PC-9 (cell line): ENCODE data around the gene GBX2. TPM values are rescaled to one million over a fixed set of nuclear protein-coding genes. Genes with fewer than 3 reads are reported as not detected.

Source experiments
- BruUV-seq: library from RNA; stranded (reverse); fragments of 400-500 nt; replicated peaks from 2 replicates; lab custom pipeline; 2021; lab: Mats Ljungman, UMichigan
- CTCF ChIA-PET: fragments of 300-600 bp; sonication (Branson Sonifier 250); formaldehyde crosslinking; loops from one replicate; lab custom pipeline; 2022; ENCODE audit warnings: antibody characterized with exemption; lab: Charles Lee
- POLR2A ChIA-PET: fragments of 300-600 bp; sonication (Branson Sonifier 250); formaldehyde crosslinking; loops from one replicate; lab custom pipeline; 2022; ENCODE audit warnings: antibody characterized with exemption; ENCODE audit not compliant: unreplicated experiment; lab: Charles Lee
- DNase-seq, 2 experiments: peaks; one replicate each; pipeline versions ENCODE4 v3.0.0 to v3.0.0-alpha.2; 2015 to 2022; ENCODE audit warnings: mixed read lengths in 1 of 2
- H2AFZ ChIP-seq: fragments of 200-600 bp; sonication (generic); 2 replicates; pipeline ENCODE4 v1.8.1; 2017; ENCODE audit warnings: antibody characterized with exemption
- H3F3A ChIP-seq: fragments of 200-600 bp; sonication (generic); 2 replicates; pipeline ENCODE4 v1.8.1; 2017; ENCODE audit warnings: antibody characterized with exemption, mild to moderate bottlenecking, low read depth; ENCODE audit not compliant: insufficient read depth
- H3K27ac ChIP-seq: fragments of 200-600 bp; sonication (generic); 2 replicates; pipeline ENCODE4 v1.6.1; 2016; ENCODE audit warnings: mixed run types
- H3K27me3 ChIP-seq: fragments of 200-600 bp; sonication (generic); 2 replicates; pipeline ENCODE4 v1.6.1; 2016; ENCODE audit warnings: low read depth, mixed run types; ENCODE audit not compliant: insufficient read depth
- H3K36me3 ChIP-seq: fragments of 200-600 bp; sonication (generic); 2 replicates; pipeline ENCODE4 v1.6.1; 2016; ENCODE audit warnings: low read depth, mixed run types
- H3K4me1 ChIP-seq: fragments of 200-600 bp; sonication (generic); replicated peaks from 2 replicates; pipeline ENCODE4 v1.6.1; 2016; ENCODE audit warnings: mixed run types; ENCODE audit not compliant: insufficient read depth
- H3K4me2 ChIP-seq: fragments of 200-600 bp; sonication (generic); 2 replicates; pipeline ENCODE4 v1.6.1; 2017; ENCODE audit warnings: mixed run types
- H3K4me3 ChIP-seq: fragments of 200-600 bp; sonication (generic); 2 replicates; pipeline ENCODE4 v1.6.1; 2016; ENCODE audit warnings: mixed run types
- H3K79me2 ChIP-seq: fragments of 200-600 bp; sonication (generic); 2 replicates; pipeline ENCODE4 v1.6.1; 2017; ENCODE audit warnings: low read depth, mixed run types
- H3K9me2 ChIP-seq: fragments of 200-600 bp; sonication (generic); 2 replicates; pipeline ENCODE4 v1.8.1; 2017; ENCODE audit warnings: mild to moderate bottlenecking; ENCODE audit not compliant: insufficient read depth
- H3K9me3 ChIP-seq: fragments of 200-600 bp; sonication (generic); 2 replicates; pipeline ENCODE4 v1.8.1; 2016; ENCODE audit warnings: low read depth; ENCODE audit not compliant: insufficient read depth
- H4K20me1 ChIP-seq: fragments of 200-600 bp; sonication (generic); 2 replicates; pipeline ENCODE4 v1.8.1; 2017; ENCODE audit not compliant: insufficient read depth
- CTCF ChIP-seq: fragments of 200-600 bp; sonication (generic); conservative IDR thresholded peaks from 2 replicates; pipeline ENCODE4 v1.6.1; 2017; ENCODE audit warnings: mixed run types, antibody characterized with exemption, mild to moderate bottlenecking, moderate library complexity
- EZH2 ChIP-seq: fragments of 200-600 bp; sonication (generic); IDR thresholded peaks from 2 replicates; pipeline ENCODE4 v1.8.0; 2017; ENCODE audit warnings: antibody characterized with exemption, low read depth
- intact Hi-C: fragments of 100-400 bp; cut with micrococcal nuclease; formaldehyde crosslinking; loops from one replicate; pipeline ENCODE4 v1.10.0; 2022; ENCODE audit not compliant: unreplicated experiment
- total RNA-seq: library from RNA; stranded (reverse); gene quantifications from 2 replicates; pipeline ENCODE4 v1.2.3, GENCODE V29; 2021

GBX2 gene
- total RNA-seq, 1 experiment from 2014 or later: not detected

GRCh38 chr2:236120829-236121228 lies 47.4 kb downstream of the GBX2 start:
- Histone ChIP-seq H3K4me1 (no peaks in the 10 kb centered on the region), H3K27me3 (no peaks in the 10 kb centered on the region), H3K9me3 (no peaks in the 10 kb centered on the region), H3F3A (peaks cover 11% of the 10 kb centered on the region; the same call in 1 of the 2 replicates), H3K36me3 (0 out of 2 replicates have a peak, but pooled peaks cover 3% of the 10 kb centered on the region), H3K79me2 (no peaks in the 10 kb centered on the region), H2AFZ (no peak overlapping the region), H3K27ac (no peak overlapping the region), H3K4me2 (no peak overlapping the region), H3K4me3 (no peak overlapping the region), H3K9me2 (no peaks in the 10 kb centered on the region), H4K20me1 (peaks cover 17% of the 10 kb centered on the region; the same call in 1 of the 2 replicates)
- no TSS peak for BruUV-seq
- TF ChIP-seq CTCF (no peak), EZH2 (no peak)
- ChIA-PET POLR2A (no interaction called here), CTCF (no interaction called here)
- DNase-seq: no peak
- intact Hi-C loops: no loop called here

- Histone ChIP-seq H3K27me3 (no peaks in the 10 kb centered on the region), H3K9me3 (no peaks in the 10 kb centered on the region), H3K27ac (no peak overlapping the region), H3K79me2 (no peaks in the 10 kb centered on the region), H3K4me2 (no peak overlapping the region), H3K36me3 (0 out of 2 replicates have a peak, but pooled peaks cover 3% of the 10 kb centered on the region), H2AFZ (no peak overlapping the region), H4K20me1 (peaks cover 20% of the 10 kb centered on the region; the same call in 1 of the 2 replicates), H3F3A (0 out of 2 replicates have a peak, but pooled peaks cover 6% of the 10 kb centered on the region), H3K9me2 (no peaks in the 10 kb centered on the region), H3K4me3 (no peak overlapping the region), H3K4me1 (no peaks in the 10 kb centered on the region)
- no TSS peak for BruUV-seq
- CTCF ChIA-PET: no interaction called here
- no peak for DNase-seq
- intact Hi-C loops: no loop called here
- POLR2A ChIA-PET: no interaction called here
- TF ChIP-seq CTCF (no peak), EZH2 (no peak)
Measured at GRCh38 chr2:236120141-236120601, 48.0 kb downstream of the GBX2 start.

- Histone ChIP-seq H3K4me1 (no peaks in the 10 kb centered on the region), H3K36me3 (no peaks in the 10 kb centered on the region), H3F3A (no peaks in the 10 kb centered on the region), H3K9me2 (no peaks in the 10 kb centered on the region), H3K27ac (no peak overlapping the region), H3K79me2 (no peaks in the 10 kb centered on the region), H3K4me2 (no peak overlapping the region), H4K20me1 (peaks cover 27% of the 10 kb centered on the region; the same call in 1 of the 2 replicates), H3K27me3 (no peaks in the 10 kb centered on the region), H2AFZ (no peak overlapping the region), H3K9me3 (no peaks in the 10 kb centered on the region), H3K4me3 (no peak overlapping the region)
- BruUV-seq: no TSS peak
- TF ChIP-seq CTCF: no peak
- no peak for TF ChIP-seq EZH2
- POLR2A ChIA-PET: no interaction called here
- intact Hi-C loops: no loop called here
- CTCF ChIA-PET: no interaction called here
- DNase-seq: no peak
Measured at GRCh38 chr2:236119476-236119875, 48.7 kb downstream of the GBX2 start.
